ELR (cell line): ENCODE data around the gene RAB33B.
"Not testable (repeated sequence)": the region's sequence is repeated elsewhere in the genome, so short reads cannot be mapped to it uniquely, and the experiment has no call there.

ENCODE experiments used
- DNase-seq: peaks from one replicate; pipeline ENCODE4 v3.0.0-alpha.2; 2015; ENCODE audit warnings: low read depth

RAB33B gene

GRCh38 chr4:139454111-139455045 is at the start of gene RAB33B:
Gene RAB33B, plus strand, starts transcription at chr4:139454121. Its CDS starts 75 bp downstream, at chr4:139454196.
- DNase-seq = peak; percentile 17

- DNase-seq = no peak
Observed at GRCh38 chr4:139410312-139410711, 43.6 kb upstream of the RAB33B start.

GRCh38 chr4:139414671-139415210 is 39.2 kb upstream of the RAB33B start:
- not testable (repeated sequence) for DNase-seq

- peak; percentile 53 for DNase-seq
Observed at GRCh38 chr4:139416073-139416673, 37.7 kb upstream of the RAB33B start.

GRCh38 chr4:139419388-139419914 is 34.5 kb upstream of the RAB33B start:
- peak; percentile 47 for DNase-seq

GRCh38 chr4:139420652-139421051 is 33.3 kb upstream of the RAB33B start:
- no peak for DNase-seq

- DNase-seq = no peak
Observed at GRCh38 chr4:139436122-139436521, 17.8 kb upstream of the RAB33B start.

GRCh38 chr4:139438141-139438540 is 15.8 kb upstream of the RAB33B start:
- DNase-seq = no peak

- DNase-seq = no peak
Observed at GRCh38 chr4:139441029-139441428, 12.9 kb upstream of the RAB33B start.

GRCh38 chr4:139443661-139444060 is 10.3 kb upstream of the RAB33B start:
- no peak for DNase-seq

- DNase-seq = not testable (repeated sequence)
Observed at GRCh38 chr4:139444881-139445280, 9.0 kb upstream of the RAB33B start.

GRCh38 chr4:139447078-139447477 is 6.8 kb upstream of the RAB33B start:
- not testable (repeated sequence) for DNase-seq

GRCh38 chr4:139450586-139450985 is 3.3 kb upstream of the RAB33B start:
- no peak for DNase-seq

GRCh38 chr4:139451997-139452396 is 1.9 kb upstream of the RAB33B start:
- no peak for DNase-seq

GRCh38 chr4:139453041-139453370 is 915 bp upstream of the RAB33B start:
- peak; percentile 82 for DNase-seq

- DNase-seq = peak; percentile 97
Observed at GRCh38 chr4:139453371-139454110, 380 bp upstream of the RAB33B start.

GRCh38 chr4:139455126-139455538 is 1.2 kb downstream of the RAB33B start:
- DNase-seq = no peak

GRCh38 chr4:139457318-139457717 is 3.4 kb downstream of the RAB33B start:
- DNase-seq = no peak

- no peak for DNase-seq
Observed at GRCh38 chr4:139458543-139458942, 4.6 kb downstream of the RAB33B start.

GRCh38 chr4:139458999-139459398 is 5.1 kb downstream of the RAB33B start:
- DNase-seq = peak; percentile 22

GRCh38 chr4:139460565-139460964 is 6.6 kb downstream of the RAB33B start:
- no peak for DNase-seq

- no peak for DNase-seq
Observed at GRCh38 chr4:139461022-139461628, 7.2 kb downstream of the RAB33B start.
